ENCODE data around the gene TFIP11. TPM values are rescaled to one million over a fixed set of nuclear protein-coding genes. Genes with fewer than 3 reads are reported as not detected.

TFIP11 gene
- total and polyA plus RNA-seq, 2 donors (not counting 1 experiment from before 2014, with no cell fraction given) = 33.5 to 82.8 TPM

DNA sequence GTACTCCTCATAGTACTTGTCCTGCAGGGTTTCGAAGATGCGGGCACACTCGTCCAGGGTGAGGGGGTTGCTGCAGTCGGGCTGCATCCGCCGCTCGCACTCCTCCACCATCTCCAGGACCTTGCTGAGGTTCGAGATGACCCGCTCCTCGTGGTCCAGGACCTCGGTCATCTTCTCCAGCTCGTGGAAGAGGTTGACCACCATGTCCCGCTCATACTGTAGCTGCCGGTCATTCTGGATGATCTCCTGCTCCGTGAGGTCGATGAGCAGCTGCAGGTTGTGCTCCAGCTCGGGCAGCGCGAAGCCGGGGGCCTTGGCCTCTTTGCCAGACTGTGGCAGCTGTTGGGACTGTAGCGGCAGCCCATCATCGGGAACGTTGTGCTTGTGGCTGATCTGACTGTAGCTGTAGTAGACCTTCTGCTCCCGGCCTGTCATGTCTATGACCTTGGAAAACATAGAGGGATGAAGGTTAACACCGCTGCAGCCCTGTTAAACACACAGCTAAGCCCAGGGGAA lies 13.0 kb downstream of the TFIP11 start:
- H3K9me3 ChIP-seq (ENCODE audit: control extremely low read depth in 1 of 3, control insufficient read depth in 2 of 3, insufficient read depth in 1 of 3, low read length in 2 of 3) = no peaks in the 10 kb centered on the region
- ATAC-seq (ENCODE audit: low read depth) = no peak
- no peak for TF ChIP-seq EZH2 (IDR thresholded peaks at IDR 0.05; ENCODE audit: borderline replicate concordance, insufficient read depth, low read depth, low read length, poor library complexity, severe bottlenecking)
- TF ChIP-seq, protein P1, sequence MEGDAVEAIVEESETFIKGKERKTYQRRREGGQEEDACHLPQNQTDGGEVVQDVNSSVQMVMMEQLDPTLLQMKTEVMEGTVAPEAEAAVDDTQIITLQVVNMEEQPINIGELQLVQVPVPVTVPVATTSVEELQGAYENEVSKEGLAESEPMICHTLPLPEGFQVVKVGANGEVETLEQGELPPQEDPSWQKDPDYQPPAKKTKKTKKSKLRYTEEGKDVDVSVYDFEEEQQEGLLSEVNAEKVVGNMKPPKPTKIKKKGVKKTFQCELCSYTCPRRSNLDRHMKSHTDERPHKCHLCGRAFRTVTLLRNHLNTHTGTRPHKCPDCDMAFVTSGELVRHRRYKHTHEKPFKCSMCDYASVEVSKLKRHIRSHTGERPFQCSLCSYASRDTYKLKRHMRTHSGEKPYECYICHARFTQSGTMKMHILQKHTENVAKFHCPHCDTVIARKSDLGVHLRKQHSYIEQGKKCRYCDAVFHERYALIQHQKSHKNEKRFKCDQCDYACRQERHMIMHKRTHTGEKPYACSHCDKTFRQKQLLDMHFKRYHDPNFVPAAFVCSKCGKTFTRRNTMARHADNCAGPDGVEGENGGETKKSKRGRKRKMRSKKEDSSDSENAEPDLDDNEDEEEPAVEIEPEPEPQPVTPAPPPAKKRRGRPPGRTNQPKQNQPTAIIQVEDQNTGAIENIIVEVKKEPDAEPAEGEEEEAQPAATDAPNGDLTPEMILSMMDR (IDR thresholded peaks at IDR 0.05) = no peak
- peaks cover 13 to 14% of the 10 kb centered on the region in 2 donors for H3K4me1 ChIP-seq (ENCODE audit: control insufficient read depth in 2 of 2, insufficient read depth in 2 of 2, low read length in 2 of 2)
- DNase-seq = no peak
- Mint-ChIP-seq H3K27ac (no peak overlapping the region), H3K4me3 (no peak overlapping the region), H3K9me3 (ENCODE audit: insufficient read depth) (no peaks in the 10 kb centered on the region), H3K27me3 (no peaks in the 10 kb centered on the region), H3K4me1 (peaks cover 16% of the 10 kb centered on the region)
- no peak overlapping the region for H3K27ac ChIP-seq (ENCODE audit: low read length in 2 of 2)
- peaks cover 20% of the 10 kb centered on the region for H3K79me2 ChIP-seq (ENCODE audit: control insufficient read depth, insufficient read depth, low read length)
- H3K9ac ChIP-seq (ENCODE audit: low read length) = no peak overlapping the region
- H3K36me3 ChIP-seq (replicated peaks in 1 of 2; ENCODE audit: control extremely low read depth in 1 of 2, control insufficient read depth in 1 of 2, extremely low read depth in 1 of 2, insufficient read depth in 2 of 2, low read length in 1 of 2) = peaks cover 6 to 79% of the 10 kb centered on the region in 2 experiments
- CTCF ChIA-PET = interaction anchor here (1.2 to 1.5 kb wide), 2 partner anchors 14 to 36 kb away, joined by 3 to 4 read pairs; no protein-coding TSS in a partner anchor
- POLR2A ChIA-PET = no interaction called here
- no peak overlapping the region for H3K4me2 ChIP-seq (replicated peaks; ENCODE audit: low read depth, low read length, poor library complexity, severe bottlenecking)
- intact Hi-C loops (cut with micrococcal nuclease) = no loop called here
- H4K20me1 ChIP-seq (ENCODE audit: control insufficient read depth, insufficient read depth, low read length, poor library complexity, severe bottlenecking) = peaks cover 13% of the 10 kb centered on the region
- H3K27me3 ChIP-seq (replicated peaks in 1 of 4; ENCODE audit: control extremely low read depth in 1 of 4, control insufficient read depth in 3 of 4, insufficient read depth in 4 of 4, low read length in 3 of 4) = no peaks in the 10 kb centered on the region
- H2AFZ ChIP-seq (ENCODE audit: insufficient read depth, low read depth, low read length, poor library complexity, severe bottlenecking) = no peak overlapping the region
- H3K4me3 ChIP-seq (ENCODE audit: control extremely low read depth in 1 of 5, extremely low read depth in 1 of 5, insufficient read depth in 1 of 5, low read depth in 2 of 5, low read length in 4 of 5) = no peak overlapping the region
- 94% methylated on average over 25 of the region's 25 CpGs for WGBS (ENCODE audit: insufficient coverage)

DNA sequence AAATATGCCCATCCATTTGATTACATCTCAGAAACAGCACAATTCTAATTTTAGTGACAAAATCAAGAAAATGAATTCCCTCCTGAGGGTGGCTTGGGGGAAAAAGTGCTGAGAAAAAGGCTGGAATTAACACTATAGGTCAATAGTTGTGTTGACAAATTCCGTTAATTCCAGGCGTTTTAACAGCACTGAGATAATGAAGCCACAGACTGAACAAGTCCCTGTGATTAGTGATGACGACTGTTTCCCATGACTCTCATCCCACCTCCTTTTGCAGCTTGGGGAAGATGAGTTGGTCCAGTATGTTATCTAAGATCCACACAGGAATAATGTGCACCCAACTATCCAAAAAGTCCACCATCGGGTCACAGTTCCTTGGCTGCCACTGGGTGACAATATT lies 15.8 kb downstream of the TFIP11 start:
- peaks cover 5 to 79% of the 10 kb centered on the region in 2 experiments for H3K36me3 ChIP-seq (replicated peaks in 1 of 2; ENCODE audit: control extremely low read depth in 1 of 2, control insufficient read depth in 1 of 2, extremely low read depth in 1 of 2, insufficient read depth in 2 of 2, low read length in 1 of 2)
- ATAC-seq (ENCODE audit: low read depth) = no peak
- H3K27ac Mint-ChIP-seq = no peak overlapping the region
- no peak overlapping the region for H3K4me2 ChIP-seq (replicated peaks; ENCODE audit: low read depth, low read length, poor library complexity, severe bottlenecking)
- intact Hi-C loops (cut with micrococcal nuclease) = no loop called here
- H2AFZ ChIP-seq (ENCODE audit: insufficient read depth, low read depth, low read length, poor library complexity, severe bottlenecking) = no peak overlapping the region
- no peaks in the 10 kb centered on the region for H3K9me3 ChIP-seq (ENCODE audit: control extremely low read depth in 1 of 3, control insufficient read depth in 2 of 3, insufficient read depth in 1 of 3, low read length in 2 of 3)
- POLR2A ChIA-PET = no interaction called here
- TF ChIP-seq, protein P1 (IDR thresholded peaks at IDR 0.05) = no peak
- TF ChIP-seq EZH2 (IDR thresholded peaks at IDR 0.05; ENCODE audit: borderline replicate concordance, insufficient read depth, low read depth, low read length, poor library complexity, severe bottlenecking) = no peak
- CTCF ChIA-PET = no interaction called here
- WGBS (ENCODE audit: insufficient coverage) = 100% methylated on average over 2 of the region's 4 CpGs
- no peak overlapping the region for H3K4me3 ChIP-seq (ENCODE audit: control extremely low read depth in 1 of 5, extremely low read depth in 1 of 5, insufficient read depth in 1 of 5, low read depth in 2 of 5, low read length in 4 of 5)
- H3K9me3 Mint-ChIP-seq (ENCODE audit: insufficient read depth) = no peaks in the 10 kb centered on the region
- no peaks in the 10 kb centered on the region for H3K4me1 Mint-ChIP-seq
- no peak overlapping the region for H3K9ac ChIP-seq (ENCODE audit: low read length)
- H3K27me3 ChIP-seq (replicated peaks in 1 of 4; ENCODE audit: control extremely low read depth in 1 of 4, control insufficient read depth in 3 of 4, insufficient read depth in 4 of 4, low read length in 3 of 4) = no peaks in the 10 kb centered on the region
- H3K4me3 Mint-ChIP-seq = no peak overlapping the region
- no peaks in the 10 kb centered on the region for H3K4me1 ChIP-seq (ENCODE audit: control insufficient read depth in 2 of 2, insufficient read depth in 2 of 2, low read length in 2 of 2)
- no peak overlapping the region for H3K27ac ChIP-seq (ENCODE audit: low read length in 2 of 2)
- no peak for DNase-seq
- H3K79me2 ChIP-seq (ENCODE audit: control insufficient read depth, insufficient read depth, low read length) = peaks cover 9% of the 10 kb centered on the region
- H4K20me1 ChIP-seq (ENCODE audit: control insufficient read depth, insufficient read depth, low read length, poor library complexity, severe bottlenecking) = peaks cover 13% of the 10 kb centered on the region
- H3K27me3 Mint-ChIP-seq = no peaks in the 10 kb centered on the region

Data from B cell (primary cell).